Measurements from ENCODE around the gene ZNF423.

ZNF423 gene

GRCh38 chr16:49855822-49856671 lies at the start of gene ZNF423:
ZNF423 (minus strand) TSS chr16:49856112; CDS start chr16:49855774, 338 bp downstream.
- Mint-ChIP-seq H3K9me3 (no peaks in the 10 kb centered on the region), H3K4me1 (peaks cover 10% of the 10 kb centered on the region), H3K36me3 (ENCODE audit: low read depth) (no peaks in the 10 kb centered on the region), H3K27ac (no peak within 1 kb of the TSS), H3K4me3 (peak within 1 kb of the TSS; percentile 55), H3K27me3 (peaks cover 52% of the 10 kb centered on the region)
- ATAC-seq (no peak), DNase-seq (no peak)

GRCh38 chr16:49904348-49905062 lies 48.6 kb upstream of the ZNF423 start:
- DNase-seq: no peak
- Mint-ChIP-seq H3K27me3 (no peaks in the 10 kb centered on the region), H3K27ac (no peak overlapping the region), H3K9me3 (no peaks in the 10 kb centered on the region), H3K36me3 (ENCODE audit: low read depth) (no peaks in the 10 kb centered on the region), H3K4me1 (no peaks in the 10 kb centered on the region), H3K4me3 (no peak overlapping the region)
- no peak for ATAC-seq

- Mint-ChIP-seq H3K36me3 (ENCODE audit: low read depth) (no peaks in the 10 kb centered on the region), H3K9me3 (no peaks in the 10 kb centered on the region), H3K27me3 (no peaks in the 10 kb centered on the region), H3K4me3 (no peak overlapping the region), H3K4me1 (no peaks in the 10 kb centered on the region), H3K27ac (no peak overlapping the region)
- DNase-seq (no peak), ATAC-seq (no peak)
Observed at GRCh38 chr16:49902908-49903307, 47.0 kb upstream of the ZNF423 start.

- H3K4me1 Mint-ChIP-seq: no peaks in the 10 kb centered on the region
- ATAC-seq: no peak
- H3K27me3 Mint-ChIP-seq: peaks cover 3% of the 10 kb centered on the region
- no peak overlapping the region for H3K4me3 Mint-ChIP-seq
- no peak overlapping the region for H3K27ac Mint-ChIP-seq
- no peak for DNase-seq
- no peaks in the 10 kb centered on the region for H3K36me3 Mint-ChIP-seq (ENCODE audit: low read depth)
- H3K9me3 Mint-ChIP-seq: no peaks in the 10 kb centered on the region
Observed at GRCh38 chr16:49901711-49902110, 45.8 kb upstream of the ZNF423 start.

GRCh38 chr16:49900875-49901274 lies 45.0 kb upstream of the ZNF423 start:
- Mint-ChIP-seq H3K4me3 (no peak overlapping the region), H3K9me3 (no peaks in the 10 kb centered on the region), H3K4me1 (no peaks in the 10 kb centered on the region), H3K27ac (no peak overlapping the region), H3K27me3 (peaks cover 3% of the 10 kb centered on the region), H3K36me3 (ENCODE audit: low read depth) (no peaks in the 10 kb centered on the region)
- ATAC-seq: no peak
- no peak for DNase-seq

- H3K27me3 Mint-ChIP-seq: peaks cover 3% of the 10 kb centered on the region
- no peaks in the 10 kb centered on the region for H3K9me3 Mint-ChIP-seq
- H3K27ac Mint-ChIP-seq: no peak overlapping the region
- H3K4me1 Mint-ChIP-seq: no peaks in the 10 kb centered on the region
- no peaks in the 10 kb centered on the region for H3K36me3 Mint-ChIP-seq (ENCODE audit: low read depth)
- DNase-seq (no peak), ATAC-seq (no peak)
- no peak overlapping the region for H3K4me3 Mint-ChIP-seq
Observed at GRCh38 chr16:49899991-49900695, 44.2 kb upstream of the ZNF423 start.

- no peak overlapping the region for H3K27ac Mint-ChIP-seq
- no peak for DNase-seq
Observed at GRCh38 chr16:49896447-49896964, 40.6 kb upstream of the ZNF423 start.

GRCh38 chr16:49890876-49891275 lies 35.0 kb upstream of the ZNF423 start:
- ATAC-seq: no peak
- Mint-ChIP-seq H3K4me3 (no peak overlapping the region), H3K9me3 (no peaks in the 10 kb centered on the region), H3K4me1 (no peaks in the 10 kb centered on the region), H3K27ac (no peak overlapping the region), H3K36me3 (ENCODE audit: low read depth) (no peaks in the 10 kb centered on the region), H3K27me3 (peaks cover 11% of the 10 kb centered on the region)
- DNase-seq: peak; percentile 11

More at GRCh38 chr16:49896447-49896964, 40.6 kb upstream of the ZNF423 start:
- no peaks in the 10 kb centered on the region for H3K4me1 Mint-ChIP-seq
- no peak for ATAC-seq
- H3K36me3 Mint-ChIP-seq (ENCODE audit: low read depth): no peaks in the 10 kb centered on the region
- no peaks in the 10 kb centered on the region for H3K9me3 Mint-ChIP-seq
- no peak overlapping the region for H3K4me3 Mint-ChIP-seq
- H3K27me3 Mint-ChIP-seq: peaks cover 8% of the 10 kb centered on the region

- Mint-ChIP-seq H3K27me3 (peaks cover 11% of the 10 kb centered on the region), H3K4me1 (no peaks in the 10 kb centered on the region), H3K36me3 (ENCODE audit: low read depth) (no peaks in the 10 kb centered on the region), H3K9me3 (no peaks in the 10 kb centered on the region), H3K4me3 (no peak overlapping the region), H3K27ac (no peak overlapping the region)
- ATAC-seq (no peak), DNase-seq (no peak)
Observed at GRCh38 chr16:49889725-49890397, 33.9 kb upstream of the ZNF423 start.

GRCh38 chr16:49886554-49887094 lies 30.7 kb upstream of the ZNF423 start:
- no peak for ATAC-seq
- Mint-ChIP-seq H3K4me1 (no peaks in the 10 kb centered on the region), H3K36me3 (ENCODE audit: low read depth) (no peaks in the 10 kb centered on the region), H3K9me3 (no peaks in the 10 kb centered on the region), H3K27ac (no peak overlapping the region), H3K27me3 (peaks cover 8% of the 10 kb centered on the region), H3K4me3 (no peak overlapping the region)
- DNase-seq: no peak

- Mint-ChIP-seq H3K4me1 (no peaks in the 10 kb centered on the region), H3K4me3 (no peak overlapping the region), H3K27me3 (peaks cover 8% of the 10 kb centered on the region), H3K27ac (no peak overlapping the region), H3K9me3 (no peaks in the 10 kb centered on the region), H3K36me3 (ENCODE audit: low read depth) (no peaks in the 10 kb centered on the region)
- ATAC-seq (no peak), DNase-seq (no peak)
Observed at GRCh38 chr16:49884033-49885015, 28.4 kb upstream of the ZNF423 start.

GRCh38 chr16:49883076-49884014 lies 27.4 kb upstream of the ZNF423 start:
- Mint-ChIP-seq H3K4me1 (no peaks in the 10 kb centered on the region), H3K27ac (no peak overlapping the region), H3K9me3 (no peaks in the 10 kb centered on the region), H3K27me3 (peaks cover 16% of the 10 kb centered on the region), H3K36me3 (ENCODE audit: low read depth) (no peaks in the 10 kb centered on the region), H3K4me3 (no peak overlapping the region)
- DNase-seq (no peak), ATAC-seq (no peak)

Measured in activated naive CD8-positive, alpha-beta T cell treated with anti-CD3 and anti-CD28 coated beads, Interleukin-2, amount 50 U/mL, for 24 hours (primary cell).